K562 (cell line): Measurements from ENCODE around the gene ACLY.

ENCODE experiments used
- CLOCK ChIP-seq: fragments of 250-450 bp; sonication (Bioruptor Pico); IDR thresholded peaks from 2 replicates; pipeline ENCODE4 v1.4.0; 2020; ENCODE audit warnings: mild to moderate bottlenecking, moderate library complexity, borderline replicate concordance
- E2F6 ChIP-seq, 2 experiments: IDR thresholded peaks; 2 replicates each; pipeline ENCODE4 v1.6.1; 2011; ENCODE audit warnings: borderline replicate concordance in 1 of 2, control low read depth in 1 of 2, low read depth in 1 of 2, low read length in 1 of 2, mild to moderate bottlenecking in 1 of 2, mixed read lengths in 1 of 2, moderate library complexity in 1 of 2; ENCODE audit not compliant: insufficient read depth in 1 of 2, insufficient read length in 1 of 2, poor library complexity in 1 of 2, severe bottlenecking in 1 of 2; ENCODE audit errors: extremely low read depth in 1 of 2
- HNRNPUL1 ChIP-seq: fragments of 200-400 bp; formaldehyde crosslinking; IDR thresholded peaks from 2 replicates; pipeline ENCODE4 v1.6.1; 2017; ENCODE audit warnings: low read length
- NONO ChIP-seq, 2 experiments: fragments of 200-400 bp in 1 of 2; fragments of 450-650 bp in 1 of 2; formaldehyde crosslinking in 1 of 2; IDR thresholded peaks; 2 replicates each; pipeline ENCODE4 v1.6.1; 2017; ENCODE audit warnings: low read depth in 2 of 2, mild to moderate bottlenecking in 2 of 2, moderate library complexity in 2 of 2, low read length in 1 of 2
- RBM34 ChIP-seq: fragments of 200-400 bp; formaldehyde crosslinking; IDR thresholded peaks from 2 replicates; pipeline ENCODE4 v1.6.1; 2018; ENCODE audit warnings: low read length, borderline replicate concordance; ENCODE audit not compliant: insufficient read depth
- ZBTB1 ChIP-seq: sonication (generic); formaldehyde crosslinking; IDR thresholded peaks from 2 replicates; pipeline ENCODE4 v1.8.1; 2023; ENCODE audit warnings: missing genetic modification reagents, low read depth, mild to moderate bottlenecking, borderline replicate concordance
- ZBTB8A ChIP-seq: fragments of 450-650 bp; IDR thresholded peaks from 2 replicates; pipeline ENCODE4 v1.6.1; 2018; ENCODE audit warnings: mild to moderate bottlenecking, moderate library complexity; ENCODE audit not compliant: partially characterized antibody
- ZNF217 ChIP-seq: sonication (generic); formaldehyde crosslinking; IDR thresholded peaks from 2 replicates; pipeline ENCODE4 v1.8.0; 2022; ENCODE audit warnings: mild to moderate bottlenecking, missing genetic modification reagents

GRCh38 chr17:41865596-41865893, 53.2 kb downstream of the ACLY start:
- TF ChIP-seq CLOCK (CRISPR knock-in tag) (no peak), E2F6 (IDR thresholded peaks at IDR 0.05; ENCODE audit: borderline replicate concordance in 1 of 2, extremely low read depth in 1 of 2, insufficient read depth in 1 of 2, insufficient read length in 1 of 2, low read depth in 1 of 2, low read length in 1 of 2, poor library complexity in 1 of 2, severe bottlenecking in 1 of 2) (no peak), ZNF217 (CRISPR knock-in tag) (no peak), ZBTB1 (CRISPR knock-in tag) (no peak), ZBTB8A (no peak), HNRNPUL1 (no peak), NONO (IDR thresholded peaks at IDR 0.05; ENCODE audit: low read depth in 2 of 2, low read length in 1 of 2) (no peak), RBM34 (no peak)
